Cardiac muscle cell (in vitro differentiated cells and primary cell): ENCODE results near the gene IQSEC3. TPM values are rescaled to one million over a fixed set of nuclear protein-coding genes. Genes with fewer than 3 reads are reported as not detected.
"Not testable (repeated sequence)": the region's sequence is repeated elsewhere in the genome, so short reads cannot be mapped to it uniquely, and the experiment has no call there.

ENCODE experiments used
- DNase-seq, 2 donors: peaks; one replicate each; pipeline versions ENCODE4 v3.0.0 to v3.0.0-alpha.2; 2010 to 2017; ENCODE audit warnings: low read depth in 1 of 2, low spot score in 1 of 2
- H3K27ac ChIP-seq: fragments of 200-600 bp; sonication (generic); 2 replicates; pipeline ENCODE4 v1.5.1; 2016
- H3K27me3 ChIP-seq: fragments of 200-600 bp; sonication (generic); 2 replicates; pipeline ENCODE4 v1.6.0; 2016; ENCODE audit warnings: control low read depth
- H3K36me3 ChIP-seq: fragments of 200-600 bp; sonication (generic); 2 replicates; pipeline ENCODE4 v1.5.1; 2016; ENCODE audit warnings: control low read depth
- H3K4me1 ChIP-seq: fragments of 200-600 bp; sonication (generic); 2 replicates; pipeline ENCODE4 v1.8.1; 2017; ENCODE audit warnings: low read depth, mild to moderate bottlenecking, mixed run types
- H3K4me3 ChIP-seq: fragments of 200-600 bp; sonication (generic); 2 replicates; pipeline ENCODE4 v1.5.1; 2016; ENCODE audit warnings: mild to moderate bottlenecking
- H3K9me3 ChIP-seq: fragments of 200-600 bp; sonication (generic); 2 replicates; pipeline ENCODE4 v1.5.1; 2017; ENCODE audit warnings: low read depth, mild to moderate bottlenecking, control low read depth
- CTCF ChIP-seq: IDR thresholded peaks from 2 replicates; pipeline ENCODE4 v1.5.1; 2012; ENCODE audit warnings: low read depth, mild to moderate bottlenecking, low read length
- polyA plus RNA-seq: library from polyadenylated mRNA; unstranded; fragments of >200 nt; fragmentation: Nextera tagmentation; extraction: Ambion mirVana; gene quantifications from 2 replicates; pipeline ENCODE4 v1.2.1, GENCODE V29; 2016
- total RNA-seq: library from RNA; depleted of rRNA; stranded (reverse); fragments of >200 nt; gene quantifications from 2 replicates; pipeline ENCODE4 v1.2.3, GENCODE V29; 2016

IQSEC3 gene
- total and polyA plus RNA-seq, 2 experiments from 2014 or later, result 0.42 to 2.7 TPM

- H3K4me3 ChIP-seq, H3K9me3 ChIP-seq, H3K4me1 ChIP-seq, H3K36me3 ChIP-seq, DNase-seq, H3K27ac ChIP-seq: not testable (repeated sequence)
- peaks cover 71% of the 10 kb centered on the region for H3K27me3 ChIP-seq
Observed at GRCh38 chr12:77769-78383, 11.3 kb downstream of the IQSEC3 start.

GRCh38 chr12:78981-79380, 12.4 kb downstream of the IQSEC3 start:
- no peaks in the 10 kb centered on the region for H3K9me3 ChIP-seq
- no peak for TF ChIP-seq CTCF
- H3K4me3 ChIP-seq, result no peak overlapping the region
- DNase-seq, result no peak
- H3K27ac ChIP-seq, result no peak overlapping the region
- no peaks in the 10 kb centered on the region for H3K4me1 ChIP-seq
- H3K27me3 ChIP-seq, result peaks cover 74% of the 10 kb centered on the region
- H3K36me3 ChIP-seq, result no peaks in the 10 kb centered on the region

GRCh38 chr12:80681-81190, 14.2 kb downstream of the IQSEC3 start:
- H3K27me3 ChIP-seq, result peaks cover 70% of the 10 kb centered on the region
- no peak for TF ChIP-seq CTCF

GRCh38 chr12:82740-83139, 16.2 kb downstream of the IQSEC3 start:
- TF ChIP-seq CTCF, result no peak

More at GRCh38 chr12:80681-81190, 14.2 kb downstream of the IQSEC3 start:
- DNase-seq, result no peak
- H3K9me3 ChIP-seq, result no peaks in the 10 kb centered on the region
- H3K4me1 ChIP-seq, result no peaks in the 10 kb centered on the region
- no peaks in the 10 kb centered on the region for H3K36me3 ChIP-seq
- H3K4me3 ChIP-seq, result no peak overlapping the region
- H3K27ac ChIP-seq, result no peak overlapping the region

GRCh38 chr12:84056-84455, 17.5 kb downstream of the IQSEC3 start:
- no peak for DNase-seq
- H3K27ac ChIP-seq, result no peak overlapping the region
- no peaks in the 10 kb centered on the region for H3K36me3 ChIP-seq
- no peak for TF ChIP-seq CTCF
- H3K4me3 ChIP-seq, result no peak overlapping the region
- peaks cover 41% of the 10 kb centered on the region for H3K27me3 ChIP-seq
- H3K9me3 ChIP-seq, result no peaks in the 10 kb centered on the region
- H3K4me1 ChIP-seq, result no peaks in the 10 kb centered on the region

More at GRCh38 chr12:82740-83139, 16.2 kb downstream of the IQSEC3 start:
- no peaks in the 10 kb centered on the region for H3K4me1 ChIP-seq
- no peaks in the 10 kb centered on the region for H3K36me3 ChIP-seq
- no peak overlapping the region for H3K27ac ChIP-seq
- H3K9me3 ChIP-seq, result no peaks in the 10 kb centered on the region
- DNase-seq, result no peak
- peaks cover 54% of the 10 kb centered on the region for H3K27me3 ChIP-seq
- no peak overlapping the region for H3K4me3 ChIP-seq

GRCh38 chr12:85191-85666, 18.7 kb downstream of the IQSEC3 start:
- Histone ChIP-seq H3K27me3 (peaks cover 29% of the 10 kb centered on the region), H3K4me1 (no peaks in the 10 kb centered on the region), H3K27ac (no peak overlapping the region), H3K36me3 (no peaks in the 10 kb centered on the region), H3K4me3 (no peak overlapping the region), H3K9me3 (no peaks in the 10 kb centered on the region)
- no peak for TF ChIP-seq CTCF
- no peak for DNase-seq
